Upper lobe of right lung (tissue), 1 donor: ENCODE measurements around the gene CSF3R. TPM values are rescaled to one million over a fixed set of nuclear protein-coding genes. Genes with fewer than 3 reads are reported as not detected.
A peak's percentile ranks its signal among the peaks of the same experiment; 100 is the strongest.

Experiments used
- ATAC-seq: fragments of 200-7000 bp; cut with Tn5 transposase; one replicate; pipeline ENCODE4 v1.9.1; 2020; ENCODE audit warnings: mild to moderate bottlenecking, moderate library complexity
- DNase-seq: peaks from one replicate; pipeline ENCODE4 v3.0.0-alpha.2; 2020
- H3K27ac ChIP-seq: fragments of 200-600 bp; one replicate; pipeline ENCODE4 v1.8.0; 2022
- H3K27me3 ChIP-seq: fragments of 200-600 bp; one replicate; pipeline ENCODE4 v1.8.0; 2022; ENCODE audit warnings: mild to moderate bottlenecking
- H3K36me3 ChIP-seq: fragments of 200-600 bp; one replicate; pipeline ENCODE4 v1.8.0; 2022
- H3K4me1 ChIP-seq: fragments of 200-600 bp; one replicate; pipeline ENCODE4 v1.8.0; 2022
- H3K4me3 ChIP-seq: fragments of 200-600 bp; one replicate; pipeline ENCODE4 v1.8.0; 2022; ENCODE audit warnings: mild to moderate bottlenecking
- H3K9me3 ChIP-seq: fragments of 200-600 bp; one replicate; pipeline ENCODE4 v1.8.0; 2022
- intact Hi-C: fragments of 100-400 bp; cut with DNase I; formaldehyde crosslinking; loops from one replicate; pipeline ENCODE4 v1.11.0; 2022
- total RNA-seq: library from RNA; stranded (reverse); fragmentation: NEBNext Ultra II Directional; extraction: Animal tissue kit (Norgen Biotek cat#: 25700); gene quantifications from one replicate; pipeline ENCODE4 v1.2.1, GENCODE V29; 2021
- TF ChIP-seq, protein P1 (sequence below): fragments of 200-600 bp; IDR thresholded peaks from one replicate; pipeline ENCODE4 v1.8.0; 2022; ENCODE audit warnings: antibody characterized with exemption
- donor health status: DM: no; HTN: yes; CAD: no; lungs with severe emphysema.

CSF3R gene
- total RNA-seq, 1 donor from 2014 or later, result 202 TPM

DNA sequence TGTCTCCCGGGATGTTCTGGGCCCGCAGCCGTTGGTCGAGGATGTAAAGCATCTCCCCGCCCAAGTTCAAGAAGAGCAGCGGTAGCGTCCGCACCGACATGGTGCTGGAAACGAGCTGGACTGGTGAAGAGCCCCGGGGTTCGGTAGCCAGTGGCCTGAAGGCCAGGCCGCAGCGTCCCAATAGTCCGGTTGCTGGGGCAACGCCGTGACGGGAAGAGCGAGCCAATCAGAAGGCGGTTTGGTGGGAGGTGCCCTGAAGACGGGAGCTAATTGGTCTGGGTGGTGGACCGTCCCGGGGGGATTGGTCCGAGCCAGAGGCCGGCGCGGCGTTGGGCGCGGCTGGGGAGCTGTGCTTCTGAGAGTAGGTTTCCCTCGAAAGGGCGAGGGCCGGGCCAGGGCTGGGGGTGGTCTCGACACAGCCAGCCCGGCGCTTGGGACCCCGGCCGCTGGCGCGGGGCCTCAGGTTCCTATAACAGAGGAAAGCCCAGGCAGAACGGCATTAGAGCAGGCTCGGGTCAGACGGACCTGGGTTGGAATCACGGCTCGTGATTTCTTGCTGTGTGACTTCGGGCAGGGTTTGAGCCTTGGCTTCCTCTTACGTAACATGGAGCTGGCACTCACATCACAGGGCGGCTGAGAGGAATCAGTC, 32.3 kb downstream of the CSF3R start, which contains the start of gene OSCP1:
Gene OSCP1 (minus strand): TSS at position 182 of the 649 bp plus-strand sequence. CDS start 82 bp downstream, at position 100.
- Histone ChIP-seq H3K27me3 (no peaks in the 10 kb centered on the region), H3K27ac (peak within 1 kb of the TSS; percentile 95), H3K4me3 (peak within 1 kb of the TSS; percentile 62), H3K36me3 (peaks cover 12% of the 10 kb centered on the region), H3K4me1 (peaks cover 5% of the 10 kb centered on the region), H3K9me3 (no peaks in the 10 kb centered on the region)
- ATAC-seq (peak; percentile 99), DNase-seq (peak; percentile 97)
- TF ChIP-seq, protein P1, sequence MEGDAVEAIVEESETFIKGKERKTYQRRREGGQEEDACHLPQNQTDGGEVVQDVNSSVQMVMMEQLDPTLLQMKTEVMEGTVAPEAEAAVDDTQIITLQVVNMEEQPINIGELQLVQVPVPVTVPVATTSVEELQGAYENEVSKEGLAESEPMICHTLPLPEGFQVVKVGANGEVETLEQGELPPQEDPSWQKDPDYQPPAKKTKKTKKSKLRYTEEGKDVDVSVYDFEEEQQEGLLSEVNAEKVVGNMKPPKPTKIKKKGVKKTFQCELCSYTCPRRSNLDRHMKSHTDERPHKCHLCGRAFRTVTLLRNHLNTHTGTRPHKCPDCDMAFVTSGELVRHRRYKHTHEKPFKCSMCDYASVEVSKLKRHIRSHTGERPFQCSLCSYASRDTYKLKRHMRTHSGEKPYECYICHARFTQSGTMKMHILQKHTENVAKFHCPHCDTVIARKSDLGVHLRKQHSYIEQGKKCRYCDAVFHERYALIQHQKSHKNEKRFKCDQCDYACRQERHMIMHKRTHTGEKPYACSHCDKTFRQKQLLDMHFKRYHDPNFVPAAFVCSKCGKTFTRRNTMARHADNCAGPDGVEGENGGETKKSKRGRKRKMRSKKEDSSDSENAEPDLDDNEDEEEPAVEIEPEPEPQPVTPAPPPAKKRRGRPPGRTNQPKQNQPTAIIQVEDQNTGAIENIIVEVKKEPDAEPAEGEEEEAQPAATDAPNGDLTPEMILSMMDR, result no peak
- intact Hi-C loops, result no loop called here

DNA sequence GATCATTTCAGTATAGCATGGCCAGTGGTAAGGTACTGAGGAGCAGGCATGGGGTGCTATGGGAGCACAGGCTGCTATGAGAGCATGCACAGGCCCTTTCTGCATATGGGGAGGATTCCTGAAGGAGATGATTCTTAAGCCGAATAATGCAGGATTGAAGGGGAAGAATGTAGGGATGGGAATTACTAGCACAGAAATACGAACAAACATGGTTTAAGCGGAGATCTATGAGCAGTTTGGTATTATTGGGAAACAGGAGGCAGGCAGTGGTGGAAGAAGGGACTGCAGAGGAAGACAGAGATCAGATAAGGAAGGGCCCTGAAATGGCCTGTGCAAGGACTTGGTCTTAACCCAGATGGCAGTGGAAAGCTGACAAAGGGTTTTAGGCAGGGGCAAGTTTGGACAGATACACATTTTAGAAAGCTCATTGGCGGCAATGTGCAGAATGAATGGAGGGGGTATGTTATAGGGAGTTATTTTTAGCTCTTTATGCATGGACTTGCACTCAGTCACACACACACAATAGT, 34.1 kb downstream of the CSF3R start:
- H3K27me3 ChIP-seq, result no peaks in the 10 kb centered on the region
- no peak for ATAC-seq
- no peaks in the 10 kb centered on the region for H3K36me3 ChIP-seq
- intact Hi-C loops, result no loop called here
- TF ChIP-seq, protein P1, result no peak
- no peak for DNase-seq
- no peak overlapping the region for H3K27ac ChIP-seq
- H3K4me3 ChIP-seq, result no peak overlapping the region
- no peaks in the 10 kb centered on the region for H3K9me3 ChIP-seq
- peaks cover 5% of the 10 kb centered on the region for H3K4me1 ChIP-seq

DNA sequence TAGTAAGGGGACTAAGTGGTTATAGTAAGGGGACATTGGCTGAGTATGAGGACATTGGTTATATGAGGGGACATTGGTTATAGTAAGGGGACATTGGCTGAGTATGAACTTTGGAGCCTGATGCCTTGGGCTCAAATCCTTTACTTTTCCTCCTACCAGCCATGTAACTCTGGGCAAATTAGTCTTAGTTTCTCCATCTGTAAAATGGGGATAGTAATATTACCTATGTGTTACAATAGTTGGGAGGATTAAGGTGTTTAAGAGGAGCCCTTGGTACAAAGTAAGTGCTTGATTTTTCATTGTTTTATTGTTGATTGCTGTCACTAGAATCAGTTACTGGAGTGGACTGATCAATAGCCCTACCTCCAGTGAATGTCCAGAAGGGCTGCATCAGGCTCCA, 35.3 kb downstream of the CSF3R start:
- ATAC-seq, result no peak
- Histone ChIP-seq H3K27me3 (no peaks in the 10 kb centered on the region), H3K4me3 (no peak overlapping the region), H3K36me3 (no peaks in the 10 kb centered on the region), H3K4me1 (peaks cover 5% of the 10 kb centered on the region), H3K9me3 (no peaks in the 10 kb centered on the region), H3K27ac (no peak overlapping the region)
- intact Hi-C loops, result no loop called here
- no peak for DNase-seq
- TF ChIP-seq, protein P1, result no peak

GRCh38 chr1:36446746-36447145, 36.0 kb downstream of the CSF3R start:
- no peaks in the 10 kb centered on the region for H3K9me3 ChIP-seq
- intact Hi-C loops, result no loop called here
- no peak overlapping the region for H3K4me3 ChIP-seq
- H3K27ac ChIP-seq, result no peak overlapping the region
- no peaks in the 10 kb centered on the region for H3K27me3 ChIP-seq
- TF ChIP-seq, protein P1, result no peak
- no peaks in the 10 kb centered on the region for H3K36me3 ChIP-seq
- DNase-seq (no peak), ATAC-seq (no peak)
- peaks cover 5% of the 10 kb centered on the region for H3K4me1 ChIP-seq

GRCh38 chr1:36446271-36446670, 36.4 kb downstream of the CSF3R start:
- H3K4me3 ChIP-seq, result no peak overlapping the region
- peaks cover 5% of the 10 kb centered on the region for H3K4me1 ChIP-seq
- intact Hi-C loops, result no loop called here
- no peaks in the 10 kb centered on the region for H3K27me3 ChIP-seq
- ATAC-seq, result no peak
- TF ChIP-seq, protein P1, result peak; percentile 20
- DNase-seq, result no peak
- H3K9me3 ChIP-seq, result no peaks in the 10 kb centered on the region
- no peak overlapping the region for H3K27ac ChIP-seq
- no peaks in the 10 kb centered on the region for H3K36me3 ChIP-seq
